NCI-H2171 treated with DMSO at 0.1 percent for 48 hours (cell line): ENCODE data around the gene FCMR.
A peak's percentile ranks its signal among the peaks of the same experiment; 100 is the strongest.

Experiments used
- DNase-seq: peaks from one replicate; lab custom pipeline; 2025; lab: John Stamatoyannopoulos, UW

The FCMR gene

DNA sequence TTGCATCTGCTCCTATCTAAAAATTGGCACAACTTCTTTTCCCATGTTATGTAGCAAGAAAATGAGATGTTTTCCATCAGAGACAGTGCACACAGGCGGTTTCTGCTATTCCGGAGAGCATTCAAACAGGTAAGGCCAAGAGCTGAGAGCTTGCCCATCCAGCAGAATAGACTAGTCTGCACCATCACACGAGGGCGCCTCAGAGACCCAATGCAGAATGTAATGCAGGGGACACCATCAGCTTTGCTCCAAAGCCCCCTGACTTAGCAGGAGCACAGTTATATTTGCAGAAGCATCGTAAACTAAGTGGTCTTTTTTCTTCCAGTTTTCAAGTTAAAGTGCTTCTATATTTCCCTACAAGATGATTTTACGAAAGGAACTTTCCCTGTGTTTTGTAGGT, 19.8 kb downstream of the FCMR start:
- DNase-seq = no peak

DNA sequence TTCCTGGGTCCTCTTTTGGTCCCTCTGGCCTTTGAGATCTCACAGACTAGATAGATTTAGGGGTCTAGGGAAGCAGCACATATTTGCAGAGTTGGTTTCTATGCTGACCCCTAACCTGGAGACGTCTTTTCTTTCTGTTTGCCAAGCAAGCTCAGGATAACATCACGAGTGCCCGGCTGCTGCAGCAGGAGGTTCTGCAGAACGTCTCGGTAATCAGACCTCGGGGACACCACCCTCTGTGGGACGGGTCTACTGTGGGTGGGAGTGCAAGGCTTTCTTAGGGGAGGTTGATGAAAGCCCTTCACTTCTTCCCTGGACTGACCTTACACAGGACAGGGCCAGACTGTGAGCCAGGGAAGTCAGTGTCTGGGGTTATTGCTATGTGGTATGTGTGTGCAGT, 21.6 kb downstream of the FCMR start:
- no peak for DNase-seq

DNA sequence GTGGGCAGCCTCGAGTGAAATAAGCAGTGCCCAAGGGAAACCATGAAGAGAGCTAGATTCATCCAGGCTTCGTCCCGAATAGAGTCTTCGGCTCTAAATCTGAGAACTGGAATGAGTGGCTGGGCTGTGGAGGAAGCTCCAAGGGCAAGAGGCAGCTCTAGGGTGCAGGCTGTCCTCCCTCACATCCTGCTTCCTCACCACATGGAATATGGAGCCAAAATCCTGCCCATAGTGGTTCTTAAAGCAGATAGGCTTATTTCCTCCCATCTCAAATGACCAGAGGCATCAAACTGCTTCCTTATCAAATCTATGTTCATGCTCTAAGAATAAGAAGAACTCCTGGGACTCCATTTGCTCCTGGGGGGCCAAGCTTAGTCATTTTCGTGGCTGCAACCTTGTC, 22.0 kb downstream of the FCMR start:
- DNase-seq = no peak

DNA sequence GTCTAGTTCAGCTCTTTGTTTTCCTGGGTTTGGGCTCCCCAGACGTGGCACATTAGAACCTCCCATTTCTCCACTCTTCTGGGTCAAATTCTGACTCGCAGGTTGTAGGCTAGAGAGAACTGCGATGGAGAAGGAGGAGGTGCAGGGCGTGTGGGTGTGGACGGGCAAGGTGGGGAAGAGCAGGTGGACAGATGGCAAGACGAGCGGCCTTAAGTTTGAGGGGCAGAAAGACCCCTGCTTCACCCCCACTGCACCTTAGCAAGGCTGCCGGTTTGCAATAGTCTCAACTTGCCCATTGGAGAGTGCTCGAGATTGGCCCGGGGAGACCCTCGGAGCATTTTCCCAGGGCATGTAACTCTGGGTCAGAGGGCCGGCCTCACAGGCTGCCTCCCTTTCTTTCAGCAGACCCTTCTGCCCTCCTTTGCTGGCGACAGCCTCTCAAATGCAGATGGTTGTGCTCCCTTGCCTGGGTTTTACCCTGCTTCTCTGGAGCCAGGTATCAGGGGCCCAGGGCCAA, 22.8 kb downstream of the FCMR start:
- DNase-seq = no peak

DNA sequence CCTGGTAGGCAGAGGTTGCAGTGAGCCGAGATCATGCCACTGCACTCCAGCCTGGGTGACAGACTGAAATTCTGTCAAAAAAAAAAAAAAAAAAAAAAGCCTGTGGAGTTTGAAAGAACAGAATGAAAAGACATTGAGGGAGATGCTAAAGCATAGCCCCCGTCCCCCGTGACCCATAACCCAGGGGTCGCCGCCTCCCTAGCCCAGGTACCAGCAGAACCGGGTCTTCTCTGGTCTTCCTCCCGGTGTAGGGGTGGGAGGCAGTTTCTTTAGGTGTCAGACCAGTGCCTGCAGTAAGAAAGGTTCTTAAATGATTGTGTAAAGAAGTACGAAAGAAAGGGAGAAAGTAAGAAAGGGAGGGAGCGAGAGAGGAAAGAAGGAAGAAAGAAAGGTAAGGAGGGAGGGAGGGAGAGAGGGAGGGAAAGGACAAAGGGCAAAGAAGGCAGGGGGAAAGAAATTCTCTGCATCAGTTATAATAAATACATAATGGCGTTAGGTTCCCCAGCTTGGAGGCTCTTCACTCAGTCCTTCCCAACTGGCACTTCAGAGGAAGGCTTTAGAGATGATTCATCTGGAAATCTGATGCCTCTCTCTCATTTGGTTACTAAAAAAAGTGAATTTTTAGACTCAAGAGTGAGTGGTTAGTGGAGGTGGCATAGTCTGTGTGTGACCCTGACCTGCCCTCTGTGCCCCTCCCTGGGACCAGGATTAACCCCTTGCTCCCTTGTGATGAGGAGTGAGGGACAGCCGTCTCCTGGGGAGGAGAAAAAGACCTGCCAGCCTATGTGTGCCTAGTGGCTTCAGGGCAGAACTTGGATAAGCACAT, 23.4 kb downstream of the FCMR start:
- no peak for DNase-seq

DNA sequence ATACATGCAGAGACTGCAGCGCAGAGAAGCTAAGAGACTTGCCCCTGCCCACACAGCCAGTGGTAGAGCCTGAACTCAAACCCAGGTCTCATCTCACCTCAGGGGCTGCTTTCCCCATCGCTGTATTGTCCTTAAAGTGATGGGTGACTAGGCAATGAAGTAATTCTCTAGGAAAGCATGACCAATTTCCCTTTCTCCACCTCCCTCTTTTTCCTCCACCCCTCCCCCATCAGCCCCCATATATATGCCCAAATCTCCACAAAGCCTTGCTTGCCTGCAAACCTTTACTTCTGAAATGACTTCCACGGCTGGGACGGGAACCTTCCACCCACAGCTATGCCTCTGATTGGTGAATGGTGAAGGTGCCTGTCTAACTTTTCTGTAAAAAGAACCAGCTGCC, 24.6 kb downstream of the FCMR start, which contains the start of gene IL24:
Gene IL24 (plus strand): TSS at position 269 of the 400 bp plus-strand sequence. CDS start 390 bp downstream, outside the sequence.
- DNase-seq = no peak

DNA sequence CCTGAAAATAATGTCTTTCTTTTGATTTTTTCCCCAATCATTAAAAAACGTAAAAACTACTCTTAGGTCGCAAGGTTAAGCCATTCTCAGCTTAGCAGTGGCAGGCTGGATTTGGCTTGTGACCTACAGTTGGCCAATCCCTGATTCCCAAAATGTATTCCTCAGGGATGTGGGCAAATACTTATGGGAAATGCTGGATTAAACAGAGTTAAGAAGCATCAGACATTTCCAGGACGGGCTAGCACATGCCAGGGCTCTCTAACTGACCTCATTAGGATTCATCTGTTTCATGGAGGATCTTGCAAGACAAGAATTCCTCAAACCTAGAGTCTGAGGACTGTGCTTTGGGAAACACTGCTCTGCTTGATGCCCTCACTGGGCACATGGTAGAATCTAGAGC, 25.5 kb downstream of the FCMR start:
- peak; percentile 87 for DNase-seq

DNA sequence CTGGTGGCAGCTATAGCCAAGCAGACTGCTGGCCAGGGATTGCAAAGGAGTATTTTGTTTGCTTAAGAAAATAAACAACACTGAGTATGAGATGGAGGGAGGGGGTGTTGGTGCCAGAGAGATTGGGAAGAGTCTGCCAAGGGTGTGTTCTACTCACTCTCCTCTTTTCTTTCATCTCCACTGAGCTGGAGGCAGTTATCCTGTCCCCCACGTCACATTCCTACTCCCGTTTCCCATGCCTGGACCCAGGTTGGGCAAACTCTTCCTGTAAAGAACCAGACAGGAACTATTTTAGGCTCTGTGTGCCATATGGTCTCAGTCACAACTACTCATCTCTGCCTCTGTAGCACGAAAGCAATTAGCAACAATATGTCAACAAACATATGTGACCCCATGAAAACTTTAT, 25.9 kb downstream of the FCMR start:
- peak; percentile 88 for DNase-seq

DNA sequence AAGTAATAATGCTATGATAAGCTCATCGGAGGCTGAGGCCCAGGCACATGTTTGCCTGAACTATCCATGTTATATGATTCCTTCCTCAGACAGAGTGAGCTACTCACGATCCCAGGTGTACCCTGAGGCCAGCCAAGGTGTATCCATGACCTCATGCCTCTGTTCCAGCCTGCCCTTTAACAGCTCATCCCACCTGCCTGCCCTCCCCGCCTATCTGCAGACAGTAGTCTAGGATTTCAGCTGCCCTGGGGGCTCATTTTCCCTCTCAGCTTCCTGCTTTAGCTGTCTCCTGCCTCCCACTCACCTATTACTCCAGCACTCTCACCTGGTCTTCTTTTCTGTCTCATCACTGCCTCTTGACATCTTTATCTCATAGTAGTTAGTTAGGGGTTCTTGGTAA, 26.4 kb downstream of the FCMR start:
- DNase-seq = peak; percentile 83

DNA sequence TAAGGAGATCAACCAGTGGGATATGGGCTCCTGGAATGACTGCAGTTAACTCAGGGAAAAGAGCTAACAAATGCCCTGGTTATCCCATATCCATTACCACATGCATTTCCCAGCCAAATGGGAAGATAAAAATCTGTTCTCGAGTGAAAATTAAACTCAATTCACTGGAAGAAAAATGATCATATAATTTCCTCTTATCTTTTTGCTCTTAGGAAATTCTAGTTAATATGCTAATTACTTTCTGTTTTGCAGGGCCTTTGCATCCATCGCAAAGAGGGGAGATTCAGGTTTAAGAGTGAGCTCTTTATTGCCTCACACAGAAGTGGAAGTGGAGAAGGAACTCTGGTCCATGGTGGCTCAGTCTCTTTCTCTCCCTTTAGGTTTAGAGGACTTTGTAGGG, 28.4 kb downstream of the FCMR start:
- DNase-seq = no peak

DNA sequence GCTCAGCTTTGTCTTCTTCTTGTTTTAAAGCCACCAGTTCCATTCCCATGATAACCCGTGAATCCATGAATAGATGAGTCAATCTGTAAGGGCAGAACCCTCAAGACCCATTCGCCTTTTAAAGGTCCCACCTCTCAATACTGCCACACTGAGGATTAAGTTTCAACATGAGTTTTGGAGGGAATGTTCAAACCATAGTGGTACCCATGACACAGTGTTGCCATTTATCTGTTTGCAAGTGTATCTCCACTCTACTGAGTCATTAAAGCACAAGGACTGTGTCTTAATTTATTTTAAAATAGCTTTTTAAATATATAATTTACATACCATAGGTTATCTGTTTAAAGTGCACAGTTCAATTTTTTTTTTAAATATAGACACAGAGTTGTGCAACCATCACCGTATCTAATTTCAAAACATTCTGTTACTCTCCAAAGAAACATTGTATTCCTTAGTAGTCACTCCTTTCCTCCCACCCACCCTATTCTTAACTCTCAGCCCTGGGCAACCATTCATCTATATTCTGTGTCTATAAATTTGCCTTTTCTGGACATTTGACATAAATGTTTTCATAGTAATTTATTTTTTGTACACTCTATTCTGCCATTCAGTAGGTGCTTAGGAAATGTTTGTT, 29.3 kb downstream of the FCMR start:
- DNase-seq = peak; percentile 32

DNA sequence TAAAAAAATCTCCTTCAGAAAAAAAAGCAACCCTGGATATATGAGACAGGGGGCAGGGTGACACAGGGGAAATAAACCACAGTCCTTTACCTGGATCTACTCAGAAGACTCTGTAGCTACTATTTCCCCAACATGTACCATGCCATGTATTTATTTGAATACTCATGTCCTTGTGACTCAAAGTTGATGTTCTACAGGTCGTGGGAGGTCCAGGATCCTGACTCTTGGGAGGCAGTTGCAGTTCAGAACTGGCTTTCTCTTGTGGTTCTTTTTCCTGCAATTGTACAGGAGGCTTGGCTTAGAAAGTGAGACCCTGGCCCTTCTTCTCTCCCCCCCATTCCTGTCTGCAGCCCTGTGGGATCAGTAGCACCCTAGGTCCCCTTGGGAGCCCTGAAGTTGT, 30.3 kb downstream of the FCMR start:
- no peak for DNase-seq

DNA sequence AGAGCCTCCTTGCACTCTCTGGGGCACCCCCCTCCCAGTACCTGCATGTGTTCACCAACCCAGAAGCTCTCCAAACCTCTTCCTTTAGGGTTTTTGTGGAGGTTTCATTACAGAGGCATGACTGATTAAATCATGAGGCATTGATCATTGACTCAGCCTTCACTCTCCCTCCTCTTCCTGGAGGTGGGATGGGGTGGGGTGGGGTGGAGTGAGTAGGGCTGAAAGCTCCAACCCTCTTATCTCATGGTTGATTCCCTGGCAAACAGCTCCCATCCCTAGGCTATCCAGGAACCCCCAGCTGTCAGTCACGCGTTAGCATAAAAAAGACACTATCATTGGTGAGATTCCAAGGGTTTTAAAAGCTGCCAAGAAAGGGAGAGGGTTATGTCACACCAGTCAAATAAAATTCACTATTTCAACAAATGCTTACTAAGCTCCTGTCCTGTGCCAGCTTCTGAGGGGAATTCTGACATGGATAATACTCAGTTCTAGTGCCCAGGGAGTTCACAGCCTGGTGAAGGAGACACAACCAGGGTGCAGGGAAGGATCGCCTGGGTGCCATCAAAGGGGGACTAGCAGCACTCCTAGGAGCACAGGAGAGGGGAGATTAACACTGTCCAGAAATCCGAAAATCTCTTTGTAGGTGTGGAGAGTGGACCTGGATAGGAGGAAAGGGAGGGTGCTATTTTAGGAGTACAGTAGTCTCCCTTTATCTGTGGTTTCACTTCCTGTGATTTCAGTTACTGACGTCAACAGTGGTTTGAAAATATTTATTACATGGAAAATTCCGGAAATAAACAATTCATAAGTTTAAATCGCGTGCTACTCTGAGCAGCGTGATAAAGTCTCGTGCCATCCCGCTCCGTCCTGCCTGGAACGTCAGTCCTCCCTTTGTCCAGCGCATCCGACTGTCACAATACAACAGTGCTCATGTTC, 31.3 kb downstream of the FCMR start:
- DNase-seq = peak; percentile 5

DNA sequence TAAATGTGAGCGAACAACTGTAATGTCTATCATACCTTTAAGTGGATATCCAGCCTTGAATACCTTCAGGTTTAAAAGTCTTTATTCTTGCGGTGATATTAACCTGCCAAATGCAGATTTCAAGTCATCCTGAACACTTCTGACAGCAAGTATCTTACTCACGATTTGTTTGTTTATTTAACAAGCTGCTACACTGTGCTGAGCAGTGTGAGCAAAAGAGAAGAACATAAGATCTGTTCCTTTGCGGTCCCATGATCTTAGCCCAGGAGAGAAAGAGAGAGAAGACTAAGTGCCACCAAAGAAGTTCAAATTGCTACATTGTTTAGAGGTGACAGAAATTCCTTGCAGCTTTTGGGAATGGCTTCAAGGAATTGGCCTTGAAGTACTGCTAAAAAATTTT, 34.0 kb downstream of the FCMR start:
- no peak for DNase-seq

DNA sequence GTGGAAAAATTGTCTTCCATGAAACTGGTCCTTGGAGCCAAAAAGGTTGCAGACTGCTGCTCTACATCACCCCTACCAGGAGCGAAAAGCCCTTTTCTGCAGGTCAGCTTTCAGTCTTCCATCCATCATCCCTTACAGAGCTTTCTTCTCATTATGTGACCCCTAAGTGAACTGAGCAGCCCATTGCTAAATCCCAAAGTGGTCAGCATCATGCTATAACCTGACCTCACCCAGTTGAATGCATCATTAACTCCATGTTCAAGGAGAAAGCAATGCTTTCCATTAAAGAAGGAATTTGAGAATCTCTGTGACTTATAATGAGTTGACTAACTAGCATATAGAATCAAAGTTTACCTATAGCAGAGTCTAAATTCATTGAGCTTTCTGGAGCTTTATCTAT, 34.9 kb downstream of the FCMR start:
- DNase-seq = no peak

DNA sequence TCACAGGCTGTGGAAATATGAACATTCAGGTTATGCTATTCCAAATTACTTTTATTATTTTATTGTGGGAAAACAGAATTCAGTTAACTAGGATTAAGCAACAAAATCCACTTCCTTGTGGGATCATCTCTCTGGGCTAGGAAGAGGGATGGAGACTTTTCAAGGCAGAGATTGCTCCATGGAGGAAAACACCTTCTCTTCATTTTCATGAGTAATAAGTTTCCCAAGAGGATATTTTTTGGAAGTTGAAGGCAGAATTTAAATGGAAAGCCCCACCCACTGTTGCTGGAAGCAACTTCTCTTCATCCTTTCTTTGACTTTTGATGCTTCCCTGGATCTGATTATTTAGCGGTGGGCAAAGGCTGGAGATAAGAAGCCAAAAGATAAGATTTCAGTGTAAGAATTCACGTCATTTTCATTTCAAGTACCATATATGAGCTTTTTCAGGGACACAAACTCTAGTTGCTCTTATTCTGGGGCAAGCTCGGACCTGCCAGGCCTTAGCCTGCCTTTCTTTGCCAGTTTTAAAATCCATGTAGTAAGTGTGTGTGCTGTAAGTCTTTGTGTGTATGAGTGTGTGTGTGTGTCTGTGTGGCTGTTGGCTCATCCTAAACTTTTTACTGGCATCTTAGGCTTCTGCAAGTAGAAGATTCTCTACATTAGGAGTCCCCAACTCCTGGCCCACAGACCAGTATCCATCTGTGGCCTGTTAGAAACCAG, 36.2 kb downstream of the FCMR start:
- DNase-seq = no peak

DNA sequence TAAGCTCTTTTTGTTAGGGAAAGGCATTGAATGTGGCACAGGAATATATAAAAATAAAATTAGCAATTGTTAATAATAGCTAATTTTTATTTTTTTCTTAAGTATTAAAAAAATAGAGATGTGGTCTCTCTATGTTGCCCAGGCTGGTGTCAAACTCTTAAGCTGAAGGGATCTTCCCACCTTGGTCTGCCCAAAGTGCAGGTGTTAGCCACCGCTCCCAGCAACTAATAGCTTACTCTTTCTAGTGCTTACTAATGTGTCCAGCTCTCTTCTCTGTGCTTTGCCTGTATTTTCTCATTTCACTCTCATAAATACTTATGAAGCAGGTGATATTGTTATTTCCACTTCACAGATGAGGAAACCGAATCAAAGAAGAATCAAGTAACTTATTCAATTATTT, 37.9 kb downstream of the FCMR start:
- DNase-seq = no peak

DNA sequence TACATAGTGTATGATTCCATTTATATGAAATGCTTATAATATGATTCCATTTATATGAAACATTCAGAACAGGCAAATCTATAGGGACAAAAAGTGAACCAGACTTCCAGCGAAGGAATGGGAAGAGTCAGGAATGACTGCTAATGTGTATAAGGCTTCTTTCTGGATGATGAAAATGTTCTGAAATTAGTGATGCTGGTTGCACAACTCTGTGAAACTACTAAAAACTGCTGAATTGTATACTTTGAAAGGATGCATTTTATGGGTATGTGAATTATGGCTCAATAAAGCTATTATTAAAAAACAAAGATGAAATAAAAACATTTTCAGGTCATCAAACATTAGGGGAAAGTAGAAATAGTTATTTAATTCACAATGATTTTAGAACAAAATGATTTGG, 38.6 kb downstream of the FCMR start:
- no peak for DNase-seq

DNA sequence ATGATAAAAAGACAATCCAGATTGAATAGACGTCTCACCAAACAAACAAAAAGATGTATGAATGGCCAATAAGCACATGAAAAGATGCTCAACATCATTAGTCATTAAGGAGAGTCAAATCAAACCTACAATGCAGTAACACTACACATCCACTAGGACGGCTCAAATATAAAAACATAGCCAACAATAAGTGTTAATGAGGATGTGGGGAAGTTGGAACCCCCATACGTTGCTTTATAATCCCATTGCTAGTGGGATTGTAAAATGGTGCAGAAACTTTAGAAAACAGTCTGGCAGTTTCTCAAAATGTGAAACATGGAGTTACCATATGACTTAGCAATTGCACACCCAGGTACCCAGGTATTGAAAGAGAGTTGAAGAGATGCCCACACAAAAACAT, 39.2 kb downstream of the FCMR start:
- DNase-seq = no peak

DNA sequence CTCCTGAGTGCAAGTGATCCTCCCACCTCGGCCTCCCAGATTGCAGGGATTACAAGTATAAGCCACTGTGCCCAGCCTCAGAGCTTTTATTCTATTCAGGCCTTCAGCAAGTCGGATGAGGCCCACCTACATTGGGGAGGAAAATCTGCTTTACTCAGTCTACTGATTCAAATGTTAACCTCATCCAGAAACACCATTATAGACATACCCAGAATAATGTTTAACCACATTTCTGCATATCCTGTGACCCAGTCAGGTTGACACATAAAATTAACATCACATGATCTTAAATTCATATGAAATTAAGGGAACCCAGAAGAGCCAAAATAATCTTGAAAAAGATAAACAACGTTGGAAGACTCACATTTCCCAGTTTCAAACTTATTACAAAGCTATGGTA, 41.4 kb downstream of the FCMR start:
- no peak for DNase-seq

DNA sequence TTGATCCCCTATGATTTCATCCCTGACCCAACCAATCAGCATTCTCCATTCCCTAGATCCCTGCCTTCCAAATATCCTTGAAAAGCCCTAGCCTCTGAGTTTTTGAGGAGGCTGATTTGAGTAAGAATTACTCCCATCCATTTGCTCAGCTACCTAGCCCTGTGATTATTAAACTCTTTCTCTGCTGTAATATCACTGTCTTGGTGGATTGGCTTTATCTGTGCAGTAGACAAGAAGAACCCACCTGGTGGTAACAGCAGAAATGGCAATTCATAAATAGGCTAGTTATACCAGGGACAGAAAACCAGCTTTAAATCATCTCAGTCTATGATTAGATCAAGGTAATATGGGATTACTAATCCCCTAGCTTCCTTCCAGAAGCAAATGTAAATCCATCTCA, 43.3 kb downstream of the FCMR start:
- DNase-seq = peak; percentile 27
